Measurements from ENCODE around the gene S100Z. TPM values are rescaled to one million over a fixed set of nuclear protein-coding genes. Genes with fewer than 3 reads are reported as not detected.
"Not testable (repeated sequence)": the region's sequence is repeated elsewhere in the genome, so short reads cannot be mapped to it uniquely, and the experiment has no call there.

Gene S100Z
- total RNA-seq, 3 donors from 2014 or later, result 0.78 TPM; not detected in 2

DNA sequence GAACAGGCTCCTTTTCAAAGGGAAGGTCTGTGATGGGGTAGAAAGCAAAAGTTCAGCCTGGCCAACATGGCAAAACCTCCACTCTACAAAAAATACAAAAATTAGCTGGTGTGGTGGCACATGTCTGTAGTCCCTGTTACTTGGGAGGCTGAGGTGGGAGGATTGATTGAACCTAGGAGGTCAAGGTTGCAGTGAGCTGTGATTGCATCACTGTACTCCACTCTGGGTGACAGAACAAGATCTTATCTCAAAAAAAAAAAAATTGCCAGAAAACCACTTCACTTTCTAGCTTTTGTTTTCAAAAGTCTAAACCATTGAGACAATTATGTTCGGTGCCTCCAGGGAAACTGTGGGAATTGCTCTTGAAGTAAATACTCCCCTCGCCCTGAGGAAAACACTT lies 43.5 kb downstream of the S100Z start:
- DNase-seq (no peak), ATAC-seq (no peak)
- Histone ChIP-seq H3K36me3 (ENCODE audit: low read depth) (no peaks in the 10 kb centered on the region), H3K4me1 (ENCODE audit: low read depth) (no peaks in the 10 kb centered on the region), H3K4me3 (no peak overlapping the region), H3K9me3 (no peaks in the 10 kb centered on the region)
- intact Hi-C loops (cut with DNase I, micrococcal nuclease), result no loop called here
- TF ChIP-seq, protein P1, sequence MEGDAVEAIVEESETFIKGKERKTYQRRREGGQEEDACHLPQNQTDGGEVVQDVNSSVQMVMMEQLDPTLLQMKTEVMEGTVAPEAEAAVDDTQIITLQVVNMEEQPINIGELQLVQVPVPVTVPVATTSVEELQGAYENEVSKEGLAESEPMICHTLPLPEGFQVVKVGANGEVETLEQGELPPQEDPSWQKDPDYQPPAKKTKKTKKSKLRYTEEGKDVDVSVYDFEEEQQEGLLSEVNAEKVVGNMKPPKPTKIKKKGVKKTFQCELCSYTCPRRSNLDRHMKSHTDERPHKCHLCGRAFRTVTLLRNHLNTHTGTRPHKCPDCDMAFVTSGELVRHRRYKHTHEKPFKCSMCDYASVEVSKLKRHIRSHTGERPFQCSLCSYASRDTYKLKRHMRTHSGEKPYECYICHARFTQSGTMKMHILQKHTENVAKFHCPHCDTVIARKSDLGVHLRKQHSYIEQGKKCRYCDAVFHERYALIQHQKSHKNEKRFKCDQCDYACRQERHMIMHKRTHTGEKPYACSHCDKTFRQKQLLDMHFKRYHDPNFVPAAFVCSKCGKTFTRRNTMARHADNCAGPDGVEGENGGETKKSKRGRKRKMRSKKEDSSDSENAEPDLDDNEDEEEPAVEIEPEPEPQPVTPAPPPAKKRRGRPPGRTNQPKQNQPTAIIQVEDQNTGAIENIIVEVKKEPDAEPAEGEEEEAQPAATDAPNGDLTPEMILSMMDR (IDR thresholded peaks at IDR 0.05), result no peak

DNA sequence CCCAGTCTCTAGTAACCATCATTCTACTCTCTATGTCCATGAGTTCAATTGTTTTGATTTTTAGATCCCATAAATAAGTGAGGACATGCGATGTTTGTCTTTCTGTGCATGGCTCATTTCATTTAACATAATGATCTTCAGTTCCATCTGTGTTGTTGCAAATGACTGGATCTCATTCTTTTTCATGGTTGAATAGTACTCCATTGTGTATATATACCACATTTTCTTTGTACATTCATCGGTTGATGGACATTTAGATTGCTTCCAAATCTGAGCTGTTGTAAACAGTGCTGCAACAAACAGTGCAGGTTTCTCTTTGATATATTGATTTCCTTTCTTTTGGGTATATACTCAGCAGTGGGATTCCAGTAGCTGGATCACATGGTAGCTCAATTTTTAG lies 46.4 kb downstream of the S100Z start:
- TF ChIP-seq, protein P1 (IDR thresholded peaks at IDR 0.05), result no peak
- Histone ChIP-seq H3K4me1 (ENCODE audit: low read depth) (no peaks in the 10 kb centered on the region), H3K36me3 (ENCODE audit: low read depth) (no peaks in the 10 kb centered on the region), H3K4me3 (no peak overlapping the region), H3K9me3 (peaks cover 12% of the 10 kb centered on the region)
- DNase-seq, result no peak
- intact Hi-C loops (cut with DNase I, micrococcal nuclease), result no loop called here
- ATAC-seq, result no peak

DNA sequence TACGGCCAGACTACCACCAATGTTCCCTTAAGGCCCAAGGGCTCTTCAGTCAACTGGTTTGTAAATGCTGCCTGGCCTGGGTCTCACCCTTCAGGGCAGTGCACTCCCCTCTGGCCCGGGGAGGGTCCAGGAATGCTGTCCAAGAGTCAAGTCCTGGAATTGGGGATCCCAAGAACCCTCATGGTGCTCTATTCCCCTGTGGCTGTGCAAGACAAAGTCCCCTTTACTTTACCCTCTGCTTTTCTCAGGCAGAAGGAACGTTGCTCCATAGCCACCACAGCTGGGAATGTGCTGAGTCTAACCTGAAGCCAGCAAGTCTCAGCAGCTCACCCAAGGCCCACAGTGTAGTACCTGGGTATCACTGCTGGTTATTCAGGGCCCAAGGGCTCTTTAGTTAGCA lies 51.7 kb downstream of the S100Z start:
- Histone ChIP-seq H3K4me3 (no peak overlapping the region), H3K9me3 (peaks cover 16% of the 10 kb centered on the region), H3K36me3 (ENCODE audit: low read depth) (no peaks in the 10 kb centered on the region), H3K4me1 (ENCODE audit: low read depth) (no peaks in the 10 kb centered on the region)
- TF ChIP-seq, protein P1 (IDR thresholded peaks at IDR 0.05), result no peak
- intact Hi-C loops (cut with DNase I, micrococcal nuclease), result no loop called here
- ATAC-seq (no peak), DNase-seq (no peak)

DNA sequence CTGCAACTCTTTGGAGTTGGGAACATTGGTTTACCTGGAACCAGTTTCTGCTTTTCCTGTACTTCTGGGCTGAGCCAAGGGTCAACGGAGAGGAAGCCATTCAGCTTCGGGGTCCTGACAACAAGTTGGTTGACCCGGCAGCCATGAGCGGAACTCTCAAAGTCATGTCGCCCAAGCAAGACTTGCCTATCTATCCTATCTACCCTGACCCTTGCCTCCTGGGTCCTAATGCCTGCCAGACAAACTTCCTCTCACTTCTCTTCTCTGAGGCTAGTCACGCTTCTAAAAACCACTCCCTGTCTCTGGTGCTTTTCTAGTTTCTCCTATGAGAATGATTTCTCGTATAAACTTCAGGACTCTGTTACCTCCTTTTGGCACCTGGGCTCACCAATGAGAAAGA lies 58.4 kb downstream of the S100Z start:
- ATAC-seq (no peak), DNase-seq (peak in 1 of 3 donors; percentile 1)
- Histone ChIP-seq H3K4me3 (no peak overlapping the region), H3K9me3 (no peaks in the 10 kb centered on the region), H3K4me1 (ENCODE audit: low read depth) (no peaks in the 10 kb centered on the region), H3K36me3 (ENCODE audit: low read depth) (no peaks in the 10 kb centered on the region)
- TF ChIP-seq, protein P1 (IDR thresholded peaks at IDR 0.05), result no peak
- intact Hi-C loops (cut with DNase I, micrococcal nuclease), result no loop called here

DNA sequence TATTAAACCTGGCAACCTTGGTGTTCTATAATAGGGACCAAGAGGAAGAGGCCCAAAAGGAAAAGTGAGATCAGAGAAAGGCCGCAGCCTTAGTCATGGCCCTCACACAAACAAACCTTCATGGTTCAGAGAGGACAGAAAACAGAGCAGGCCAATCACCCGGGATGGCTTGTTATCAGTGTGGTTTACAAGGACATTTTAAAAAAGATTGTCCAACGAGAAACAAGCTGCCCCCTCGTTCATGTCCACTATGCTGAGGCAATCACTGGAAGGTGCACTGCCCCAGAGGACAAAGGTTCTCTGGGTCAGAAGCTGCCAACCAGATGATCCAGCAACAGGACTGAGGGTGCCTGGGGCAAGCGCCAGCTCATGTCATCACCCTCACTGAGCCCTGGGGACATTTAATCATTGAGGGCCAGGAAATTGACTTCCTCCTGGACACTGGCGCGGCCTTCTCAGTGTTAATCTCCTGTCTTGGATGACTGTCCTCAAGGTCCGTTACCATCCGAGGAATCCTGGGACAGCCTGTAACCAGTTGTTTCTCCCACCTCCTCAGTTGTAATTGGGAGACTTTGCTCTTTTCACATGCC lies 60.6 kb downstream of the S100Z start:
- DNase-seq; H3K36me3 ChIP-seq (ENCODE audit: low read depth); ATAC-seq; H3K4me3 ChIP-seq; H3K4me1 ChIP-seq (ENCODE audit: low read depth); intact Hi-C loops (cut with DNase I, micrococcal nuclease); H3K9me3 ChIP-seq: not testable (repeated sequence)

DNA sequence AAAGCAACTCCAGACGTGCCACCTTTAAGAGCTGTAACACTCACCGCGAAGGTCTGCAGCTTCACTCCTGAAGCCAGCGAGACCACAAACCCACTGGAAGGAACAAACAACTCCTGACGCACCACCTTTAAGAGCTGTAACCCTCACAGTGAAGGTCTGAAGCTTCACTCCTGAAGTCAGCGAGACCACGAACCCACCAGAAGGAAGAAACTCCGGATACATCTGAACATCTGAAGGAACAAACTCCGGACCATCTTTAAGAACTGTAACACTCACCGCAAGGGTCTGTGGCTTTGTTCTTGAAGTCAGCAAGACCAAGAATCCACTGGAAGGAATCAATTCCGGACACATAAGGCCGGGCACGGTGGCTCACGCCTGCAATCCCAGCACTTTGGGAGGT lies 64.9 kb downstream of the S100Z start:
- ATAC-seq; H3K4me1 ChIP-seq (ENCODE audit: low read depth); H3K9me3 ChIP-seq; DNase-seq; H3K36me3 ChIP-seq (ENCODE audit: low read depth); intact Hi-C loops (cut with DNase I, micrococcal nuclease); H3K4me3 ChIP-seq: not testable (repeated sequence)

DNA sequence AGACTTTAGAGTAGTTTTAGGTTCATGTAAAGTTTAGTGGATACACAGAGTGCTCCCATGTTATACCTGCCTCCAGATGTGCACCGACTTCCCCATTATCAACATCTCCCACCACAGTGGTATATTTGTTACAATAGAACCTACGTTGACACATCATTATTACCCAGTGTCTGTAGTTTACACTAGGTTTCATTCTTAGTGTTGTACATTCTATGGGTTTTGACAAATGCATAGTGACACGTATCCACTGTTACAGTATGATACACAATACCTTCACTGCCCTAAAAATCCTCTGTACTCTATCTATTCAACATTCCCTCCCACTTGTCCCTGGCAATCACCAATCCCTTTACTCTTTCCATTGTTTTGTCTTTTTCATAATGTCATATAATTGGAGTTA lies 68.7 kb downstream of the S100Z start:
- ATAC-seq (no peak), DNase-seq (no peak)
- no peak overlapping the region for H3K4me3 ChIP-seq
- TF ChIP-seq, protein P1 (IDR thresholded peaks at IDR 0.05), result no peak
- intact Hi-C loops (cut with DNase I, micrococcal nuclease), result no loop called here
- H3K4me1 ChIP-seq (ENCODE audit: low read depth), result no peaks in the 10 kb centered on the region
- no peaks in the 10 kb centered on the region for H3K9me3 ChIP-seq
- H3K36me3 ChIP-seq (ENCODE audit: low read depth), result no peaks in the 10 kb centered on the region

Measured in mucosa of descending colon (tissue), 3 donors.